Gastroesophageal sphincter (tissue), 4 donors: Measurements from ENCODE around the gene MICU1. TPM values are rescaled to one million over a fixed set of nuclear protein-coding genes. Genes with fewer than 3 reads are reported as not detected.

Experiments used
- ATAC-seq: fragments of 150-250 bp; one replicate; pipeline ENCODE4 v1.9.1; 2016; ENCODE audit warnings: mild to moderate bottlenecking, moderate library complexity
- H3K27ac ChIP-seq, 4 donors: fragments of 200-600 bp; sonication (generic) in 3 of 4; 1 replicate in 3 of 4; 2 replicates in 1 of 4; pipeline ENCODE4 v1.5.1; 2016 to 2019
- H3K27me3 ChIP-seq: fragments of 200-600 bp; sonication (generic); one replicate; pipeline ENCODE4 v1.5.1; 2019
- H3K36me3 ChIP-seq, 2 donors: fragments of 200-600 bp; sonication (generic); one replicate each; pipeline ENCODE4 v1.5.1; 2019; ENCODE audit warnings: control low read depth in 1 of 2
- H3K4me1 ChIP-seq, 3 donors: fragments of 200-600 bp; sonication (generic); 1 replicate in 2 of 3; 2 replicates in 1 of 3; pipeline ENCODE4 v1.5.1; 2016 to 2019; ENCODE audit warnings: control low read depth in 2 of 3
- H3K4me3 ChIP-seq, 2 donors: fragments of 200-600 bp; sonication (generic); one replicate each; pipeline ENCODE4 v1.5.1; 2019; ENCODE audit warnings: mild to moderate bottlenecking in 1 of 2, moderate library complexity in 1 of 2
- H3K9me3 ChIP-seq, 3 donors: fragments of 200-600 bp; sonication (generic); one replicate each; pipeline ENCODE4 v1.5.1; 2017 to 2019; ENCODE audit warnings: control low read depth in 2 of 3
- CTCF ChIP-seq, 4 experiments: fragments of 200-600 bp in 2 of 4; fragments of 450-650 bp in 2 of 4; sonication (generic) in 1 of 4; IDR thresholded peaks; one replicate each; pipeline ENCODE4 v1.5.1; 2017 to 2019; ENCODE audit warnings: antibody characterized with exemption in 4 of 4, mild to moderate bottlenecking in 2 of 4, moderate library complexity in 2 of 4
- EP300 ChIP-seq: sonication (generic); formaldehyde crosslinking; IDR thresholded peaks from one replicate; pipeline ENCODE4 v1.6.1; 2017; ENCODE audit warnings: antibody characterized with exemption, mild to moderate bottlenecking
- POLR2A ChIP-seq, 2 donors: fragments of 450-650 bp; IDR thresholded peaks; one replicate each; pipeline ENCODE4 v1.6.1; 2017; ENCODE audit warnings: antibody characterized with exemption in 2 of 2, mild to moderate bottlenecking in 2 of 2, moderate library complexity in 1 of 2
- POLR2AphosphoS5 ChIP-seq: sonication (generic); formaldehyde crosslinking; IDR thresholded peaks from one replicate; pipeline ENCODE4 v1.6.1; 2017; ENCODE audit warnings: antibody characterized with exemption
- WGBS, 2 donors: methylation state at CpG; one replicate each; pipeline ENCODE4 v1.1.5; 2018; ENCODE audit warnings: low coverage in 1 of 2; 5-methylcytosine and 5-hydroxymethylcytosine counted together
- total RNA-seq, 4 donors: library from RNA; depleted of rRNA; stranded (reverse); fragments of >200 nt; gene quantifications; one replicate each; pipeline ENCODE4 v1.1.0, GENCODE V29; 2016

Gene MICU1
- total RNA-seq, 4 donors from 2014 or later = 37.5 to 42.2 (median 40.8) TPM

GRCh38 chr10:72630144-72630543 lies 4.3 kb upstream of the MICU1 start:
- Histone ChIP-seq H3K27ac (no peak overlapping the region), H3K4me3 (no peak overlapping the region), H3K27me3 (no peaks in the 10 kb centered on the region), H3K9me3 (no peaks in the 10 kb centered on the region), H3K36me3 (no peaks in the 10 kb centered on the region), H3K4me1 (peaks cover 0 to 11% (median 0%) of the 10 kb centered on the region in 3 donors)
- TF ChIP-seq CTCF (IDR thresholded peaks at IDR 0.05) = no peak
- TF ChIP-seq POLR2AphosphoS5 = no peak
- TF ChIP-seq EP300 = no peak
- no peak for TF ChIP-seq POLR2A (IDR thresholded peaks at IDR 0.05)
- 80 to 92% methylated on average over 2 of the region's 2 CpGs for WGBS, 2 donors
- no peak for ATAC-seq

- no peaks in the 10 kb centered on the region for H3K9me3 ChIP-seq
- H3K27me3 ChIP-seq = no peaks in the 10 kb centered on the region
- H3K36me3 ChIP-seq = peaks cover 0 to 4% of the 10 kb centered on the region in 2 donors
- no peak for ATAC-seq
- H3K27ac ChIP-seq = peak overlapping the region in 3 of 4 donors; percentile 84 to 92 (median 88)
- TF ChIP-seq POLR2AphosphoS5 (no peak), CTCF (IDR thresholded peaks at IDR 0.05) (no peak), POLR2A (IDR thresholded peaks at IDR 0.05) (no peak), EP300 (no peak)
- peak overlapping the region; percentile 67 to 87 for H3K4me3 ChIP-seq
- H3K4me1 ChIP-seq = peaks cover 0 to 29% (median 6%) of the 10 kb centered on the region in 3 donors
- WGBS, 2 donors = 0% methylated on average over 1 of the region's 1 CpG
Measured at GRCh38 chr10:72626444-72626754, 520 bp upstream of the MICU1 start.

- peaks cover 0 to 29% (median 6%) of the 10 kb centered on the region in 3 donors for H3K4me1 ChIP-seq
- peak overlapping the region; percentile 67 to 87 for H3K4me3 ChIP-seq
- H3K9me3 ChIP-seq = no peaks in the 10 kb centered on the region
- 0 to 1% methylated on average over 10 of the region's 10 CpGs for WGBS, 2 donors
- no peak for TF ChIP-seq POLR2AphosphoS5
- no peak for ATAC-seq
- H3K36me3 ChIP-seq = peaks cover 0 to 4% of the 10 kb centered on the region in 2 donors
- H3K27me3 ChIP-seq = no peaks in the 10 kb centered on the region
- peak overlapping the region; percentile 52 to 92 (median 86) for H3K27ac ChIP-seq
Measured at GRCh38 chr10:72625276-72625607, 637 bp downstream of the MICU1 start.

- Histone ChIP-seq H3K27me3 (no peaks in the 10 kb centered on the region), H3K27ac (no peak overlapping the region), H3K4me3 (no peak overlapping the region), H3K4me1 (peaks cover 0 to 29% (median 6%) of the 10 kb centered on the region in 3 donors), H3K36me3 (peaks cover 0 to 4% of the 10 kb centered on the region in 2 donors), H3K9me3 (no peaks in the 10 kb centered on the region)
- TF ChIP-seq POLR2A (IDR thresholded peaks at IDR 0.05) = no peak
- no peak for TF ChIP-seq POLR2AphosphoS5
- TF ChIP-seq CTCF (IDR thresholded peaks at IDR 0.05) = no peak
- TF ChIP-seq EP300 = no peak
- no peak for ATAC-seq
- 100% methylated on average over 1 of the region's 1 CpG; no CpG with 5 or more reads in 1 of the 2 donors for WGBS, 2 donors
Measured at GRCh38 chr10:72622271-72622670, 3.6 kb downstream of the MICU1 start.

GRCh38 chr10:72616716-72617115 lies 9.2 kb downstream of the MICU1 start:
- peaks cover 0 to 17% (median 0%) of the 10 kb centered on the region in 3 donors for H3K4me1 ChIP-seq
- no peak overlapping the region for H3K4me3 ChIP-seq
- H3K9me3 ChIP-seq = no peaks in the 10 kb centered on the region
- no peak for ATAC-seq
- no peak for TF ChIP-seq CTCF (IDR thresholded peaks at IDR 0.05)
- no peak for TF ChIP-seq POLR2A (IDR thresholded peaks at IDR 0.05)
- no peak for TF ChIP-seq POLR2AphosphoS5
- TF ChIP-seq EP300 = no peak
- 10 to 60% methylated on average over 1 of the region's 1 CpG for WGBS, 2 donors
- H3K27ac ChIP-seq = no peak overlapping the region
- H3K36me3 ChIP-seq = no peaks in the 10 kb centered on the region
- H3K27me3 ChIP-seq = no peaks in the 10 kb centered on the region
